ENCODE measurements around the gene ZSWIM7.

- no peak for TF ChIP-seq POLR2A (IDR thresholded peaks at IDR 0.05)
- no peak for TF ChIP-seq CTCF (IDR thresholded peaks at IDR 0.05)
Measured at GRCh38 chr17:15930426-15930825, 69.1 kb downstream of the ZSWIM7 start.

Data from right lobe of liver (tissue), 4 donors.